RWPE2 (cell line): ENCODE measurements around the gene ZNF414.
"Not testable (repeated sequence)": the region's sequence is repeated elsewhere in the genome, so short reads cannot be mapped to it uniquely, and the experiment has no call there.

ENCODE experiments used
- ATAC-seq: fragments of 200-7000 bp; cut with Tn5 transposase; 3 replicates; pipeline ENCODE4 v1.9.1; 2021; ENCODE audit warnings: low read depth
- DNase-seq: peaks from one replicate; pipeline ENCODE4 v3.0.0-alpha.2; 2020; ENCODE audit warnings: low spot score
- H3K27ac ChIP-seq: fragments of 450-650 bp; 2 replicates; pipeline ENCODE4 v1.5.1; 2017; ENCODE audit warnings: mild to moderate bottlenecking; ENCODE audit not compliant: poor library complexity, severe bottlenecking
- H3K27me3 ChIP-seq: fragments of 250-450 bp; sonication (Bioruptor Pico); 2 replicates; pipeline ENCODE4 v1.5.1; 2021; ENCODE audit warnings: mild to moderate bottlenecking, moderate library complexity; ENCODE audit not compliant: insufficient read depth, poor library complexity, severe bottlenecking
- H3K36me3 ChIP-seq: fragments of 250-450 bp; sonication (Bioruptor Pico); 2 replicates; pipeline ENCODE4 v1.5.1; 2020; ENCODE audit warnings: low read depth, mild to moderate bottlenecking, moderate library complexity
- H3K4me1 ChIP-seq: fragments of 250-450 bp; sonication (Bioruptor Pico); 2 replicates; pipeline ENCODE4 v1.5.1; 2021; ENCODE audit warnings: mild to moderate bottlenecking, moderate library complexity; ENCODE audit not compliant: insufficient read depth, poor library complexity, severe bottlenecking
- H3K4me3 ChIP-seq: fragments of 250-450 bp; sonication (Bioruptor Pico); 2 replicates; pipeline ENCODE4 v1.5.1; 2021; ENCODE audit warnings: mild to moderate bottlenecking, moderate library complexity; ENCODE audit not compliant: severe bottlenecking
- H3K9me3 ChIP-seq: fragments of 250-450 bp; sonication (Bioruptor Pico); 2 replicates; pipeline ENCODE4 v1.5.1; 2021; ENCODE audit warnings: mild to moderate bottlenecking, moderate library complexity; ENCODE audit not compliant: severe bottlenecking
- TF ChIP-seq, protein P1 (sequence below): fragments of 450-650 bp; IDR thresholded peaks from one replicate; pipeline ENCODE4 v1.5.1; 2017; ENCODE audit warnings: mild to moderate bottlenecking, moderate library complexity; ENCODE audit not compliant: poor library complexity, severe bottlenecking

ZNF414 gene, protein sequence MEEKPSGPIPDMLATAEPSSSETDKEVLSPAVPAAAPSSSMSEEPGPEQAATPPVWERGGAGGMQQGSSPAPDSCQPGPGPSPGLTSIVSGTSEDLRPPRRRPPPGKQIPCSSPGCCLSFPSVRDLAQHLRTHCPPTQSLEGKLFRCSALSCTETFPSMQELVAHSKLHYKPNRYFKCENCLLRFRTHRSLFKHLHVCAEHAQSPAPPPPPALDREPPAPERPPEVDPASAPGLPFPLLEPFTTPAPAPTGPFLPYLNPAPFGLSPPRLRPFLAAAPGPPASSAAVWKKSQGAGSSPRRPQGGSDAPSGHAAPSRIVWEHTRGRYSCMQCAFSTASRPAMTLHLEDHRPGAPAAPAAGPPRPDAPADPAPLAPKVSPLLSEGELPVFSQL

DNA sequence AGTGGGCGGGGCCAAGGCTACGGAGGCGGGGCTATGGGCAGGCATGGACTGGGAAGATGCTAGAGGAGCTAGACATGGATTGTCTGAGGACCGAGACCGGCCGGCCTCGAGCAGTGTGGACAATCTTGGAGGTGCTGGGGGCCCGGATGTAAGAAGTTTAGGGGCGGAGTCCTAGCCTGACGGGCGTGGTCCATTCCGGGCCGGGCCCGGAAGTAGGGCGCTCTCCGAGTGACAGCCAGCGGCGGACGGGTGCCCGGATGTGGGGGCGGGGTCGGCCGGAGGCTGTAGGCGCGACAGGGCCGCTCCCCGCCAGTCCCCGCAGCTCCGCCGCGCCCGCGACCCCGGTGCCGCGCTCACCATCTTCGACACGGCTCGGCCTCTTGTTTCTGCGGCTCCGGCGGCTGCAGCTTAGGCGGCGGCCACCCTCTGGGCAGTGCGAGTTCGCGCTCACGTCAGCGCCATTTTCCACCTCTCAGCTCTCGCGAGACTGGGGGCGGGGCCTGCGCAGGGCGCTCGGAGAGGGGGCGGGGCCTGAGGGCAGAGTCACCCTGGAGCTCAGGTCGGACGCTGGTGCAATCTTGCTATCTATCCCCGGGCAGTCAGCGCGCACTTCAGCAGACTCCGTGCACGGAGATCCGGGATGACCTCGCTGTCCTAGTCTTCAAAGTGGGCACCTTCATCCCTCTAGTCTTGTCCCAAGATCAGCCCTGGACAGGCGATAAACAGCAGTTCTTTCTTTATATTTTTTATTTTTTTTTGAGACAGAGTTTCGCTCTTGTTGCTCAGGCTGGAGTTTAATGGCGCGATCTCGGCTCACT, at the start of gene ZNF414:
Gene ZNF414 (minus strand): TSS at position 481 of the 818 bp plus-strand sequence. CDS start 121 bp downstream, at position 360.
- TF ChIP-seq, protein P1, sequence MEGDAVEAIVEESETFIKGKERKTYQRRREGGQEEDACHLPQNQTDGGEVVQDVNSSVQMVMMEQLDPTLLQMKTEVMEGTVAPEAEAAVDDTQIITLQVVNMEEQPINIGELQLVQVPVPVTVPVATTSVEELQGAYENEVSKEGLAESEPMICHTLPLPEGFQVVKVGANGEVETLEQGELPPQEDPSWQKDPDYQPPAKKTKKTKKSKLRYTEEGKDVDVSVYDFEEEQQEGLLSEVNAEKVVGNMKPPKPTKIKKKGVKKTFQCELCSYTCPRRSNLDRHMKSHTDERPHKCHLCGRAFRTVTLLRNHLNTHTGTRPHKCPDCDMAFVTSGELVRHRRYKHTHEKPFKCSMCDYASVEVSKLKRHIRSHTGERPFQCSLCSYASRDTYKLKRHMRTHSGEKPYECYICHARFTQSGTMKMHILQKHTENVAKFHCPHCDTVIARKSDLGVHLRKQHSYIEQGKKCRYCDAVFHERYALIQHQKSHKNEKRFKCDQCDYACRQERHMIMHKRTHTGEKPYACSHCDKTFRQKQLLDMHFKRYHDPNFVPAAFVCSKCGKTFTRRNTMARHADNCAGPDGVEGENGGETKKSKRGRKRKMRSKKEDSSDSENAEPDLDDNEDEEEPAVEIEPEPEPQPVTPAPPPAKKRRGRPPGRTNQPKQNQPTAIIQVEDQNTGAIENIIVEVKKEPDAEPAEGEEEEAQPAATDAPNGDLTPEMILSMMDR = no peak
- Histone ChIP-seq H3K27ac (peak within 1 kb of the TSS; percentile 77), H3K27me3 (no peaks in the 10 kb centered on the region), H3K4me1 (peaks cover 4% of the 10 kb centered on the region), H3K36me3 (peaks cover 4% of the 10 kb centered on the region; the same call in 1 of the 2 replicates), H3K4me3 (peak within 1 kb of the TSS; percentile 89), H3K9me3 (no peaks in the 10 kb centered on the region)
- peak; percentile 97 for DNase-seq
- ATAC-seq = peak; percentile 95

DNA sequence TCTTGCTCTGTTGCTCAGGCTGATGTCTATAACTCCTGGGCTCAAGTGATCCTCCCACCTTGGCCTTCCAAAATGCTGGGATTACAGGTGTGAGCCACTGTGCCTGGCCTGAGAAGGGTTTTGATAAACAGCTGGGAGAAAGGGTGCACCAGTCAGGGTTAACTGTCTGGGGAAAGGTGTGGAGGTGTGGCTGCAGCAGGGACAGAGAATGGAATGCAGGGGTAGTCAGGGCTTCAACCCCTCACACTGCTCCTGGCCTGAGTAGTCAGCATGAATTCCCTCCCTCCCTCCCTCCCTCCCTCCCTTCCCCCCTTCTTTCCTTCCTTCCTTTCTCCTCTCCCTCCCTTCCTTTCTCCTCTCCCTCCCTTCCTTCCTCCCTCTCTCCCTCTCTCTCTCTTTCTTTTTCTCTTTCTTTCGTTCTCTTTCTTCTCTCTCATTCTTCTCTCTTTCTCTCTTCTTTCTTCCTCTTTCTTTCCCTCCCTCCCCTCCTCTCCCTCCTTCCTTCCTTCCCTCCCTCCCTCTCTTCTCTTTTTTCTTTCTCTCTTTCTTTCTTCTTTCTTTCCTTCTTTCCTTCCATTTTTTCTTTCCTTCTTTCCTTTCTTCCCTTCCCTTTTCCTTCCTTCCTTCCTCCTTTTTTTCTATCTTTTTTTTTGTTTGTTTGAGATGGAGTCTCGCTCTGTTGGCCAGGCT, 47.3 kb upstream of the ZNF414 start:
- no peak overlapping the region for H3K4me3 ChIP-seq
- H3K27me3 ChIP-seq = no peaks in the 10 kb centered on the region
- TF ChIP-seq, protein P1 = no peak
- DNase-seq (no peak), ATAC-seq (peak; percentile 46; the same call in 1 of the 3 replicates)
- no peak overlapping the region for H3K27ac ChIP-seq
- no peaks in the 10 kb centered on the region for H3K9me3 ChIP-seq
- no peaks in the 10 kb centered on the region for H3K36me3 ChIP-seq
- H3K4me1 ChIP-seq = no peaks in the 10 kb centered on the region

DNA sequence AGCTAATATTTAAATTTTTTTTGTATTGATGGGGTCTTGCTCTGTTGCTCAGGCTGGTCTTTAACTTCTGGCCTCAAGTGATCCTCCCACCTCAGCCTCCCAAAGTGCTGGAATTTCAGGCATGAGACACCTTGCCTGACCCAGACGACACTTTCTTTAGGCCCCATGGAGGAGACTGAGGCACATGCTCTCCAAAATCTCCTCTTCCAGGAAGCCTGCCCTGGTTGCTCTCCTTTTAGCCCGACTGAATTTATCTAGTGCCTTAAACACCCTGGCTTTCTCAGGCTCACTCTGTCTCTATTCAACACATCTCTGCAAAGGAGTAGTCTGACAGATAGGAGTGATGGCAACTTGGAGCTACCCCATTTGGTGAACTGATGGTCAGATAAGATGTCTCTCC, 44.4 kb upstream of the ZNF414 start:
- no peaks in the 10 kb centered on the region for H3K36me3 ChIP-seq
- TF ChIP-seq, protein P1 = no peak
- H3K4me1 ChIP-seq = no peaks in the 10 kb centered on the region
- ATAC-seq = no peak
- no peaks in the 10 kb centered on the region for H3K9me3 ChIP-seq
- no peaks in the 10 kb centered on the region for H3K27me3 ChIP-seq
- no peak for DNase-seq
- no peak overlapping the region for H3K27ac ChIP-seq
- no peak overlapping the region for H3K4me3 ChIP-seq

DNA sequence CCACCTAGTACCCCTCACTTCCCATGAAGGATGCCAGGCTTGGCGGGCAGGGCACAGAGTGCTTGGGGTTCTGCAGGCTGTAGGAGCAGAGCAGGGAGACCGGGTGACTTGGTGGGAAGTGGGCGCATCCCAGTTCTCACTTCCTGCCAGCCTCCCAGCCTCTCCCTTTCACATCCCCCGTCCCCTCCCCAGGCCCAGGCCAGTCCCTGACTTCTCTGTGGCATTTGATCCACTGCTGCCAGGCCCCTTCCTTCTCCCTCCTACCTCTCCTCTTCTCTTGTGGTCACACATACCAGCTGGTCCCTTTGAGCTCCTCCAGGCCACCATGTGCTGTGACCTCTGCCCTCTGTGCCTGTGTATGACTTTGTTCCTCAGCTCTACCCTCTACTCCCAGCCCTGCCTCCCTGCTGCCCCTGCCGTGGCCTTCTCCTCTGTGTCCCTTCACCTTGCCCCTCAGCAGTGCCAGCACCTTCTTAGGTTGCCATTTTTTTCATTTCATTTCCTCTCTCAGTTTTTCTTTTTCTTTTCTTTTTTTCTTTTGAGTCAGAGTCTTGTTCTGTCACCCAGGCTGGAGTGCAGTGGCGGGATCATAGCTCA, 43.8 kb upstream of the ZNF414 start:
- DNase-seq = no peak
- TF ChIP-seq, protein P1 = no peak
- Histone ChIP-seq H3K27ac (no peak overlapping the region), H3K4me3 (no peak overlapping the region), H3K36me3 (no peaks in the 10 kb centered on the region), H3K27me3 (no peaks in the 10 kb centered on the region), H3K9me3 (no peaks in the 10 kb centered on the region), H3K4me1 (no peaks in the 10 kb centered on the region)
- peak; percentile 17; the same call in 1 of the 3 replicates for ATAC-seq

DNA sequence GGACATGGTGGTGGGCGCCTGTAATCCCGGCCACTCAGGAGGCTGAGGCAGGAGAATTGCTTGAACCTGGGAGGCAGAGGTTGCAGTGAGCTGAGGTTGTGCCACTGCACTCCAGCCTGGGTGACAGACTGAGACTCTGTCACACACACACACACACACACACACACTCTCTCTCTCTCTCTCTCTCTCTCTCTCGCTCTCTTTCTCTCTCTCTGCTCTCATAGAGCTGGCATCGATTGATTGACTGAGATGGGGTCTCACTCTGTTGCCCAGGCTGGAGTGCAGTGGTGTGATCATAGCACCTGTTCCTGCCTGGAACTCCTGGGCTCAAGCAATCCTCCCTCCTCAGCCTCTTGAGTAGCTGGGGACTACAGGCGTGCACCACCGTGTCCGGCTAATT, 39.8 kb upstream of the ZNF414 start:
- not testable (repeated sequence) for H3K9me3 ChIP-seq, H3K36me3 ChIP-seq, H3K27ac ChIP-seq, H3K4me1 ChIP-seq, ATAC-seq, H3K4me3 ChIP-seq, DNase-seq, H3K27me3 ChIP-seq
